SKM-1 (cell line): ENCODE results near the gene NSF.
"Not testable (repeated sequence)": the region's sequence is repeated elsewhere in the genome, so short reads cannot be mapped to it uniquely, and the experiment has no call there.

Experiments used
- DNase-seq: peaks from one replicate; lab custom pipeline; 2025; ENCODE audit not compliant: unreplicated experiment; lab: John Stamatoyannopoulos, UW

Gene NSF

GRCh38 chr17:46753776-46754175, 163.3 kb downstream of the NSF start:
- DNase-seq: no peak

GRCh38 chr17:46756081-46756735, 165.7 kb downstream of the NSF start:
- DNase-seq: no peak

- DNase-seq: no peak
Measured at GRCh38 chr17:46756861-46757260, 166.4 kb downstream of the NSF start.

GRCh38 chr17:46757588-46757987, 167.1 kb downstream of the NSF start:
- not testable (repeated sequence) for DNase-seq

GRCh38 chr17:46758614-46759013, 168.1 kb downstream of the NSF start:
- no peak for DNase-seq

- no peak for DNase-seq
Measured at GRCh38 chr17:46759141-46759540, 168.7 kb downstream of the NSF start.

- no peak for DNase-seq
Measured at GRCh38 chr17:46763416-46763815, 172.9 kb downstream of the NSF start.

GRCh38 chr17:46764000-46764708, 173.7 kb downstream of the NSF start:
- DNase-seq: no peak

- DNase-seq: no peak
Measured at GRCh38 chr17:46764709-46765401, 174.4 kb downstream of the NSF start.

GRCh38 chr17:46765453-46765852, 175.0 kb downstream of the NSF start:
- DNase-seq: no peak

GRCh38 chr17:46766493-46767491, 176.3 kb downstream of the NSF start:
- no peak for DNase-seq

- DNase-seq: no peak
Measured at GRCh38 chr17:46768540-46768870, 178.0 kb downstream of the NSF start.

- DNase-seq: not testable (repeated sequence)
Measured at GRCh38 chr17:46768896-46769295, 178.4 kb downstream of the NSF start.

- no peak for DNase-seq
Measured at GRCh38 chr17:46769531-46770438, 179.3 kb downstream of the NSF start.

GRCh38 chr17:46770439-46770817, 180.0 kb downstream of the NSF start:
- DNase-seq: no peak

GRCh38 chr17:46770818-46771560, 180.5 kb downstream of the NSF start:
- no peak for DNase-seq

- no peak for DNase-seq
Measured at GRCh38 chr17:46771561-46772474, 181.3 kb downstream of the NSF start.

GRCh38 chr17:46772475-46773220, 182.2 kb downstream of the NSF start:
- DNase-seq: no peak
